Glomerular visceral epithelial cell (primary cell): ENCODE measurements around the gene EDN3.

Experiments used
- DNase-seq: peaks from one replicate; pipeline ENCODE4 v3.0.0-alpha.2; 2016; ENCODE audit errors: extremely low spot score

Gene EDN3

GRCh38 chr20:59308493-59309201, 8.2 kb downstream of the EDN3 start:
- DNase-seq = no peak

GRCh38 chr20:59309218-59309617, 8.8 kb downstream of the EDN3 start:
- no peak for DNase-seq

DNA sequence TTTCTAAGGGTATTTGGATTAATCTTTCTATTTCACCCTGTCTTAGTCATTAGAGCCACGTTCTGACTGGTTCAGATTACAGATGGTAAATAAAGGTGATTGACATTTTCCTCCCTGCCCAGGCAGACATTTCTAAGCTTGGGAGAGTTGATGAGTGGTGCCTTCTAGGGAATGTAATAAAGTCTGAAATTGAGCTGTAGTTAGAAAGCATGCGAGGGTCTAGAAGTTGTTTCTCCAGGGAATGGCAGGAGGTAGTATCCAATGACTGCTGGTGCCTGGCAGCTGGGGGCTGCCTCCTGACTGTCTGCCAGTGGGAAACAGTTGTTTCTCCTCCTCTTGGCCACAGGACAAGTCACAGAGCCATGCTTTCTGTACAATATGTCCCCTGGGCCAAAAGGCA, 14.6 kb downstream of the EDN3 start:
- no peak for DNase-seq

- no peak for DNase-seq
Observed at GRCh38 chr20:59316911-59317731, 16.7 kb downstream of the EDN3 start.

GRCh38 chr20:59318201-59318790, 17.9 kb downstream of the EDN3 start:
- DNase-seq = no peak

DNA sequence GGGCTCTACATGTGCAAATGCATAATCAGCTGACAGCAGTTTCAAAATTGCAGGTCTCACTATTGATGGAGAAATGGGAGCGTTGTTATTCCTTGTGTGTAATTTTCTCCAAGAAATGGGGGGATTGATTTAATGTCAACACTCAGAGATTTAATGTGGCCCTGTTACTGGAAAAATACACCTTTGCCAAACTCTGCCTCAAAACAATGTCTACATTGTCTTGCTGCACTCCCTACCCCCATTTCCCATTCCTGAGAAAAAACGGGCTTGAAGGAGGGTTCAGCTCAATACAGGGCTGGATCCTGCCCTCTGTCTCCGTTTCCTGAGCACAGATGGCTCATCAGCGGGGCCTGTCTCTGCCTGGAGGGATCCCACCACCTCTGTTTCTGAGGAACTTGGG, 18.4 kb downstream of the EDN3 start:
- DNase-seq = no peak

- DNase-seq = no peak
Observed at GRCh38 chr20:59320426-59320825, 20.0 kb downstream of the EDN3 start.

- DNase-seq = no peak
Observed at GRCh38 chr20:59320854-59321647, 20.6 kb downstream of the EDN3 start.

DNA sequence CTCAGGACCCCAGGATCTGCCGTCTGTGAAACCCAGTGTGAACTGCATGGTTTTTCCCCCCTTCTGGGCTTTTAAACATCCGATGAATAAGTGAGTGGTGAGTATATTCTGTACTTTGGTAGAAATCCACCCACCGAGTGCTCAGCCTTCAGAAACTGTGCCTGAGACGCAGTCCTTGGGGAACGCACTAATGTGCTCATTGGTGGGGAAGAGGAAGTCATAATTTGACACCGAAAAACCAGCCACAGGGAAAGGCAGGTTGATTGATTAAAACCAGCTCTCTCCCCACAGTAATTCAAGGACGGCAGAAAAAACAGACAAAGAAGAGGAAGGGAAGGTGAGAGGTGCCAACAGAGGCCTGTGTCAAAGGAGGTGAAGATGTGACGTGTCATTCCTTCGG, 21.7 kb downstream of the EDN3 start:
- no peak for DNase-seq

GRCh38 chr20:59322585-59323454, 22.4 kb downstream of the EDN3 start:
- DNase-seq = no peak

DNA sequence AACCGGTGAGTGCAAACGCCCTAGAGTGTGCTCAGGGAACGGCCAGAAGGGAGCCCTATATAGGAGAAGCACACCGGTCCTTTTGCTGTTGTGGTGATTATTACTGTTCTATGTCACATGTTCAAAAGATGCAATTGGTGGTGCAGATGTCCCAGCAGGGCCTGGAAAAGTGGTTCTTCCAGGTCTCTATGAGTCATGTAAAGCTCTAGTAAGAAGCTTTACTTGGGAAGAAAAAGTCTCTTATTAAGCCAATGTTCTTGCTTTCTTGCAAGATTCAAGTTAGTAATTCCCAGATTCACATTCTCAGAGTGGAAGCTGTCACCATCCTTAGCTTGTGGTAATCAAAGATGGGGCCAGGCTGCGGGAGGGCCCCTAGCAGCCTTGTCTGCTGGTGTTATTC, 23.3 kb downstream of the EDN3 start:
- no peak for DNase-seq

DNA sequence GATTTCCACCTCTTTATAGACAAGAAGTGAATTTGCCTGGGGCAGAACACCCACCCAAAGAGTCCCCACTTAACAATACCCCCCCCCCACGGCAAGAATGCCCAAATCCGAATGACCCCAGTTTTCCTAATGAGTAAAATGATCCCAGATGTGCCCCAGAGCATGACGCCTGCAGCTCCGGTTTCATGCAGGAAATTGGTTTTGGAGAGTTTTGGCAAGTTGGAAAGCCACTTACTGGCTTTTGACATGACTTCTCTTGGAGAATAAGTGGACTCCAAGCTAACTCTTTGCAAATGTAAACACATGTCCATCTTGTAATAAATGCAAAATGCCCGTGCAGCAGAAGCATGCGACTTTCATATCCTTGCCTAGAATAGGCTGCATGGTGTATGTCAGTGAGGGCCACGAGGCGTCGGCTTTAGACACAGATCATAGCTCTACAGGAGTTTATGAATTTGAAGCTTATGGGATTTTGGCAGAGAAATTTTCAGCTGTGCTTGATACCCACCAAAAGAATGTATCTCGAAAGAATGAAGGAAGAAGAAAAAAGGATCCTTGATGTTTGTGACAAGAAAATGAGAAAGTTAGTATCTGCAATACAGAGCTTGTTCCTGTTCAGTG, 24.2 kb downstream of the EDN3 start:
- no peak for DNase-seq

GRCh38 chr20:59325142-59325523, 24.7 kb downstream of the EDN3 start:
- DNase-seq = no peak

DNA sequence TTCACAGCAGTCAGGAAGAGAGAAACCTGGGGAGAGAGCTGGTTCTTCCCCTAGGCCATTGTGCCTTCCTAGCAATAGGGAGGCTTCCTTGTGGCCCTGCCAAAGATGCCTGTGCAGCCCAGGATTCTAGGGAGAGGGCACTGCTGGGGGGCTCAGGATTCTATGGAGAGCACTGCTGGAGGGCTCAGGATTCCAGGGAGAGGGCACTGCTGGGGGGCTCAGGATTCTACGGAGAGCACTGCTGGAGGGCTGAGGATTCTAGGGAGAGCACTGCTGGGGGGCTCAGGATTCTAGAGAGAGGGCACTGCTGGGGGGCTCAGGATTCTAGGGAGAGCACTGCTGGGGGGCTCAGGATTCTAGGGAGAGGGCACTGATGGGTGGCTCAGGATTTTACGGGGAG, 25.8 kb downstream of the EDN3 start:
- no peak for DNase-seq

- DNase-seq = no peak
Observed at GRCh38 chr20:59328071-59328470, 27.7 kb downstream of the EDN3 start.

- no peak for DNase-seq
Observed at GRCh38 chr20:59331721-59332329, 31.4 kb downstream of the EDN3 start.

GRCh38 chr20:59333260-59333845, 32.9 kb downstream of the EDN3 start:
- no peak for DNase-seq

- DNase-seq = no peak
Observed at GRCh38 chr20:59333951-59334350, 33.5 kb downstream of the EDN3 start.

GRCh38 chr20:59334651-59335300, 34.4 kb downstream of the EDN3 start:
- DNase-seq = no peak
